Gastroesophageal sphincter (tissue), 4 donors: ENCODE data around the gene XYLT1. TPM values are rescaled to one million over a fixed set of nuclear protein-coding genes. Genes with fewer than 3 reads are reported as not detected.
"Not testable (repeated sequence)": the region's sequence is repeated elsewhere in the genome, so short reads cannot be mapped to it uniquely, and the experiment has no call there.

Experiments
- ATAC-seq: fragments of 150-250 bp; one replicate; pipeline ENCODE4 v1.9.1; 2016; ENCODE audit warnings: mild to moderate bottlenecking, moderate library complexity
- H3K27ac ChIP-seq, 4 donors: fragments of 200-600 bp; sonication (generic) in 3 of 4; 1 replicate in 3 of 4; 2 replicates in 1 of 4; pipeline ENCODE4 v1.5.1; 2016 to 2019
- H3K27me3 ChIP-seq: fragments of 200-600 bp; sonication (generic); one replicate; pipeline ENCODE4 v1.5.1; 2019
- H3K36me3 ChIP-seq, 2 donors: fragments of 200-600 bp; sonication (generic); one replicate each; pipeline ENCODE4 v1.5.1; 2019; ENCODE audit warnings: control low read depth in 1 of 2
- H3K4me1 ChIP-seq, 3 donors: fragments of 200-600 bp; sonication (generic); 1 replicate in 2 of 3; 2 replicates in 1 of 3; pipeline ENCODE4 v1.5.1; 2016 to 2019; ENCODE audit warnings: control low read depth in 2 of 3
- H3K4me3 ChIP-seq, 2 donors: fragments of 200-600 bp; sonication (generic); one replicate each; pipeline ENCODE4 v1.5.1; 2019; ENCODE audit warnings: mild to moderate bottlenecking in 1 of 2, moderate library complexity in 1 of 2
- H3K9me3 ChIP-seq, 3 donors: fragments of 200-600 bp; sonication (generic); one replicate each; pipeline ENCODE4 v1.5.1; 2017 to 2019; ENCODE audit warnings: control low read depth in 2 of 3
- CTCF ChIP-seq, 4 experiments: fragments of 200-600 bp in 2 of 4; fragments of 450-650 bp in 2 of 4; sonication (generic) in 1 of 4; IDR thresholded peaks; one replicate each; pipeline ENCODE4 v1.5.1; 2017 to 2019; ENCODE audit warnings: antibody characterized with exemption in 4 of 4, mild to moderate bottlenecking in 2 of 4, moderate library complexity in 2 of 4
- EP300 ChIP-seq: sonication (generic); formaldehyde crosslinking; IDR thresholded peaks from one replicate; pipeline ENCODE4 v1.6.1; 2017; ENCODE audit warnings: antibody characterized with exemption, mild to moderate bottlenecking
- POLR2A ChIP-seq, 2 donors: fragments of 450-650 bp; IDR thresholded peaks; one replicate each; pipeline ENCODE4 v1.6.1; 2017; ENCODE audit warnings: antibody characterized with exemption in 2 of 2, mild to moderate bottlenecking in 2 of 2, moderate library complexity in 1 of 2
- POLR2AphosphoS5 ChIP-seq: sonication (generic); formaldehyde crosslinking; IDR thresholded peaks from one replicate; pipeline ENCODE4 v1.6.1; 2017; ENCODE audit warnings: antibody characterized with exemption
- WGBS, 2 donors: methylation state at CpG; one replicate each; pipeline ENCODE4 v1.1.5; 2018; ENCODE audit warnings: low coverage in 1 of 2; 5-methylcytosine and 5-hydroxymethylcytosine counted together
- total RNA-seq, 4 donors: library from RNA; depleted of rRNA; stranded (reverse); fragments of >200 nt; gene quantifications; one replicate each; pipeline ENCODE4 v1.1.0, GENCODE V29; 2016

The XYLT1 gene
- total RNA-seq, 4 donors from 2014 or later = 19.1 to 51.6 (median 23.7) TPM

DNA sequence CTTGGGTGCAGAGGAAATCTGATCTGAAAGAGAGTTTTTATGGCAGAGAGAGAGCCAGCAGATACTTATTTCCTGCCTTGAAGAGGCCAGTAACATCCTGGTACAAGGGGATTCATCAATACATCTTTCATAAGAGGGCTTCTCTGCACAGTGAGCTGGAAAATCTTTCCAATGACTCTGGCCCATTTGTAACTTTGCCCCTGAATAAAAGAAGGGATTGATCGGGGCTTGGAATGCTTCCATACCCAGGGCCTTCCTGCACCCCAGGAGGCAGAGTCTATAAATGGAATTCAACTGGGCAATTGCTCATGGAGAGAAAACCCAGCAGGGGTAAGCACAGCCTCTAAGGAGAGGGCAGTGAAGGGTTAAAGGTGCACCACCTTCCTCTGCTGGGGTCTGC, 163.3 kb downstream of the XYLT1 start:
- Histone ChIP-seq H3K27ac (peak overlapping the region in 3 of 4 donors; percentile 92 to 96 (median 96)), H3K36me3 (no peaks in the 10 kb centered on the region), H3K4me1 (peaks cover 9 to 76% (median 21%) of the 10 kb centered on the region in 3 donors), H3K9me3 (no peaks in the 10 kb centered on the region), H3K27me3 (no peaks in the 10 kb centered on the region), H3K4me3 (no peak overlapping the region)
- WGBS, 2 donors = 56 to 100% methylated on average over 1 of the region's 1 CpG
- TF ChIP-seq POLR2A (IDR thresholded peaks at IDR 0.05) (no peak), EP300 (no peak), CTCF (IDR thresholded peaks at IDR 0.05) (no peak), POLR2AphosphoS5 (no peak)
- no peak for ATAC-seq

DNA sequence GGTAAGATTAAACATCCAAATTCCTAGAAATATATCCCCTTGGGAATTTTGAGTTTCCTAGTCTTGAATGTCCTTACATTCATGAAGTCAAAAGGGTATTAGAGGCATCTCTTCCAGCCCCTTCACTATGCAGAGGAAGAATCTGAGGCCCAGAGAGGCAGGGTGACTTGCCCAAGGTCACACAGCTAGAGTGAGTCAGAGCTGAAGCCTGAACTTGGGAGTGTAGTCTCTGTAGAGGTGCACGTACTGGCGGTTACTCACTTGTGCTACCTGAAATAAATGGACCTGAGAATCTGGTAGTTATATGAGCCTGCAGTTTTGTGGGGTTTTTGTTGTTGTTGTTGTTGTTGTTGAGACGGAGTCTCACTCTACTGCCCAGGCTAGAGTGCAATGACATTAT, 164.0 kb downstream of the XYLT1 start:
- Histone ChIP-seq H3K36me3 (no peaks in the 10 kb centered on the region), H3K4me3 (no peak overlapping the region), H3K4me1 (peaks cover 2 to 68% (median 14%) of the 10 kb centered on the region in 3 donors), H3K27me3 (no peaks in the 10 kb centered on the region), H3K9me3 (no peaks in the 10 kb centered on the region), H3K27ac (peak overlapping the region in 3 of 4 donors; percentile 62 to 96 (median 92))
- no peak for ATAC-seq
- 74% methylated on average over 3 of the region's 3 CpGs; no CpG with 5 or more reads in 1 of the 2 donors for WGBS, 2 donors
- TF ChIP-seq POLR2AphosphoS5 = no peak
- TF ChIP-seq EP300 = no peak
- TF ChIP-seq CTCF (IDR thresholded peaks at IDR 0.05) = no peak
- no peak for TF ChIP-seq POLR2A (IDR thresholded peaks at IDR 0.05)

DNA sequence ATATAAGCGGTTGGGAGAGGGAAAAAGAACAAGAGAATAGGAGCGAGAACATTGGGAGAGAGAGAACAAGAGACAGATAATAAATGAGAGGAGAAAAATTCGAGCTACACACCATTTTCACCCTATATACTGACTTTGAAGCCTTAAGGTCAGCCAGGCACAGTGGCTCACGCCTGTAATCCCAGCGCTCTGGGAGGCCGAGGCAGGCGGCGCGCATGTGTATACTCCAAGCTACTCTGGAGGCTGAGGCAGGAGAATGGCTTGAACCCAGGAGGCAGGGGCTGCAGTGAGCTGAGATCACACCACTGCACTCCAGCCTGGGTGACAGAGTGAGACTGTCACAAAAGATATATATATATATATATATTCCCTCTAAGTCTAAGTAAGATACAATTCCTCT, 164.5 kb downstream of the XYLT1 start:
- H3K9me3 ChIP-seq, ATAC-seq, H3K27me3 ChIP-seq, H3K36me3 ChIP-seq, H3K4me3 ChIP-seq: not testable (repeated sequence)
- Histone ChIP-seq H3K27ac (peak overlapping the region in 3 of 4 donors; percentile 54 to 96 (median 79)), H3K4me1 (peaks cover 2 to 70% (median 13%) of the 10 kb centered on the region in 3 donors)
- WGBS, 2 donors = 70 to 93% methylated on average over 2 to 9 of the region's 9 CpGs

DNA sequence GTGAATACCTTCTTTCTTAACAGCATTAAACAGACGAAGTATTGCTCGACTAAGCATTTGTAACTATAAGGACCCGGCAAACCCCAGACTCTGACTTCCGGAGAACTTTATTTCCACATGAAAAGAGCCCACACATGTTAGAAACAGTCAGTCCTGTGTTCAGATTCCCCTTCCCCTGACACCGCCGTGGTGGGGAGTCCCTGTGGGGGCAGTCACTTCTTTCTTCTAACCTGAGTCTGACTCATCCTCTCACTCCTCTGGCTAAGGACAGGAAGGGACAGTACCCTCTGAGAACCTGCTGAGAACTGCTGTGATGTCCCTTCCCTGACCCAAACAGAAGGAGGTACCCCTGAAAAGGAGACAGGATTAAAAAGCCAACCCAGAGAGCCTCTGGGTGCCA, 165.1 kb downstream of the XYLT1 start:
- Histone ChIP-seq H3K4me3 (no peak overlapping the region), H3K4me1 (peaks cover 2 to 74% (median 13%) of the 10 kb centered on the region in 3 donors), H3K27ac (peak overlapping the region in 3 of 4 donors; percentile 54 to 96 (median 79)), H3K36me3 (no peaks in the 10 kb centered on the region), H3K27me3 (no peaks in the 10 kb centered on the region), H3K9me3 (no peaks in the 10 kb centered on the region)
- no peak for ATAC-seq
- 82 to 96% methylated on average over 4 to 6 of the region's 6 CpGs for WGBS, 2 donors
- no peak for TF ChIP-seq EP300
- no peak for TF ChIP-seq POLR2AphosphoS5
- no peak for TF ChIP-seq CTCF (IDR thresholded peaks at IDR 0.05)
- TF ChIP-seq POLR2A (IDR thresholded peaks at IDR 0.05) = no peak

DNA sequence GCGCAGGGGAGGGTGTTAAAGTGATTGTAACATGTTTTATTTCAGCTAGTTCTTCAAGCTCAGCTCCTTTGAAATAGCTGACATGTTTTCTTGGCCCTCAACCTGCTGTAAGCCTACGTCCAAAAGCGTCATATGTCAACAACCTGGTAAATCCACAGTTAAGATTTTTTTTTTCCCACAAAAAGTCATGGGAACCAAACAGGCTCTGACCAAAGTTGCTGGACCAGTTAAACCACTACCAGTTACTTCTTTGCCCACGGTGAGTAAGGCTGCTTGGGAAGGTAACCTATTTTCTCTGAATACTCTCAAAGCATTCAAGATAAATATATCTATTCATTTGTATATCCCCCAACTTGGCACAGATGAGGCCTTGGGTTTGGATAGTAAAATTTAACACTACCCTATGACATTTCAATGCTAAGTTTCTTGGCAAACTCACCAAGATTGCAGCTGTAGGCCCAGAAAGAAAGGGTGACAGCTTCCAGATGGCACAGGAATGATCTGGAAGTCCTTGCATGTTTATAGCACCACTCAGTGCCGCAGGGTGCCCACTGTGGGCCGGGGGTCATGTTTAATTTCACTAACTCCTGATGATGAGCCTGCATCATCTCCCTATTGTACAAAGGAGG, 166.2 kb downstream of the XYLT1 start:
- Histone ChIP-seq H3K27me3 (no peaks in the 10 kb centered on the region), H3K9me3 (no peaks in the 10 kb centered on the region), H3K27ac (peak overlapping the region; percentile 57 to 96 (median 79)), H3K4me3 (no peak overlapping the region), H3K36me3 (no peaks in the 10 kb centered on the region), H3K4me1 (peaks cover 2 to 69% (median 13%) of the 10 kb centered on the region in 3 donors)
- peak; percentile 38 for ATAC-seq
- 21 to 28% methylated on average over 6 of the region's 6 CpGs for WGBS, 2 donors
- TF ChIP-seq POLR2AphosphoS5 (peak; percentile 69), CTCF (IDR thresholded peaks at IDR 0.05) (peak in 1 of 4 experiments; percentile 12), POLR2A (IDR thresholded peaks at IDR 0.05) (no peak)
